ENCODE measurements around the gene CHST13.

The CHST13 gene

GRCh38 chr3:126552688-126553283 is 28.8 kb downstream of the CHST13 start:
- in situ Hi-C loops (cut with MboI; ENCODE audit: low sequenced_read_pairs, unreplicated experiment): no loop called here
- no peak for DNase-seq (ENCODE audit: low spot score)

GRCh38 chr3:126553284-126554084 is 29.5 kb downstream of the CHST13 start:
- in situ Hi-C loops (cut with MboI; ENCODE audit: low sequenced_read_pairs, unreplicated experiment): no loop called here
- TF ChIP-seq CTCF (IDR thresholded peaks at IDR 0.05; ENCODE audit: borderline replicate concordance, control extremely low read depth, extremely low read depth, insufficient read depth, missing control alignments): no peak
- peak; percentile 22 for DNase-seq (ENCODE audit: low spot score)

More at GRCh38 chr3:126552688-126553283, 28.8 kb downstream of the CHST13 start:
- no peak for TF ChIP-seq CTCF (IDR thresholded peaks at IDR 0.05; ENCODE audit: borderline replicate concordance, control extremely low read depth, extremely low read depth, insufficient read depth, missing control alignments)

- in situ Hi-C loops (cut with MboI; ENCODE audit: low sequenced_read_pairs, unreplicated experiment): no loop called here
Observed at GRCh38 chr3:126554560-126555525, 30.9 kb downstream of the CHST13 start.

GRCh38 chr3:126555795-126556636 is 32.1 kb downstream of the CHST13 start:
- DNase-seq (ENCODE audit: low spot score): peak; percentile 11
- in situ Hi-C loops (cut with MboI; ENCODE audit: low sequenced_read_pairs, unreplicated experiment): no loop called here
- no peak for TF ChIP-seq CTCF (IDR thresholded peaks at IDR 0.05; ENCODE audit: borderline replicate concordance, control extremely low read depth, extremely low read depth, insufficient read depth, missing control alignments)

More at GRCh38 chr3:126554560-126555525, 30.9 kb downstream of the CHST13 start:
- no peak for TF ChIP-seq CTCF (IDR thresholded peaks at IDR 0.05; ENCODE audit: borderline replicate concordance, control extremely low read depth, extremely low read depth, insufficient read depth, missing control alignments)
- peak; percentile 12 for DNase-seq (ENCODE audit: low spot score)

- no peak for DNase-seq (ENCODE audit: low spot score)
- no peak for TF ChIP-seq CTCF (IDR thresholded peaks at IDR 0.05; ENCODE audit: borderline replicate concordance, control extremely low read depth, extremely low read depth, insufficient read depth, missing control alignments)
- in situ Hi-C loops (cut with MboI; ENCODE audit: low sequenced_read_pairs, unreplicated experiment): no loop called here
Observed at GRCh38 chr3:126556637-126557414, 32.9 kb downstream of the CHST13 start.
